Activated CD4-positive, alpha-beta T cell treated with anti-CD3 and anti-CD28 coated beads, Interleukin-2, amount 10 ng/mL, durations not matched to agents 24 days and 14 days (primary cell): ENCODE results near the gene WDR13. TPM values are rescaled to one million over a fixed set of nuclear protein-coding genes. Genes with fewer than 3 reads are reported as not detected.
"Not testable (repeated sequence)": the region's sequence is repeated elsewhere in the genome, so short reads cannot be mapped to it uniquely, and the experiment has no call there.

Source experiments
- DNase-seq: peaks from one replicate; pipeline ENCODE4 v3.0.0; 2022
- H3K27ac Mint-ChIP-seq: one replicate; pipeline ENCODE4 v1.8.0; 2022; ENCODE audit warnings: mild to moderate bottlenecking, mixed read lengths
- H3K27me3 Mint-ChIP-seq: one replicate; pipeline ENCODE4 v1.8.0; 2022; ENCODE audit warnings: mixed read lengths
- H3K36me3 Mint-ChIP-seq: one replicate; pipeline ENCODE4 v1.8.0; 2022; ENCODE audit warnings: low read depth, mild to moderate bottlenecking, mixed read lengths
- H3K4me1 Mint-ChIP-seq: one replicate; pipeline ENCODE4 v1.8.0; 2021; ENCODE audit warnings: mixed read lengths
- H3K4me3 Mint-ChIP-seq: one replicate; pipeline ENCODE4 v1.8.0; 2022; ENCODE audit warnings: mild to moderate bottlenecking, moderate library complexity, mixed read lengths
- H3K9me3 Mint-ChIP-seq: one replicate; pipeline ENCODE4 v1.8.0; 2021; ENCODE audit warnings: mixed read lengths
- intact Hi-C: fragments of 100-400 bp; cut with micrococcal nuclease; formaldehyde crosslinking; loops from one replicate; pipeline ENCODE4 v1.15.1; 2023
- total RNA-seq: library from RNA; stranded (reverse); gene quantifications from 2 replicates; pipeline ENCODE4 v1.2.3, GENCODE V29; 2022

The WDR13 gene
- total RNA-seq, 1 donor from 2014 or later = 44.9 TPM

GRCh38 chrX:48654746-48655145, 57.5 kb downstream of the WDR13 start:
- H3K27ac Mint-ChIP-seq, H3K4me3 Mint-ChIP-seq, H3K36me3 Mint-ChIP-seq, intact Hi-C loops, H3K27me3 Mint-ChIP-seq, H3K4me1 Mint-ChIP-seq, H3K9me3 Mint-ChIP-seq, DNase-seq: not testable (repeated sequence)

Other genes with a start within 250 kb of the WDR13 start
- not detected in 2 replicates for gene SSX3, start 240.8 kb upstream of the WDR13 start, total RNA-seq
- gene SSX4, start 214.0 kb upstream of the WDR13 start, total RNA-seq = not detected in 2 replicates
- gene SSX4B, start 185.5 kb upstream of the WDR13 start, total RNA-seq = not detected in 2 replicates
- 195 and 210 TPM in 2 replicates for gene SLC38A5, start 127.2 kb upstream of the WDR13 start, total RNA-seq
- 95.6 and 101 TPM in 2 replicates for gene FTSJ1, start 121.3 kb upstream of the WDR13 start, total RNA-seq
- gene PORCN, start 88.5 kb upstream of the WDR13 start, total RNA-seq = 11.5 and 12.9 TPM in 2 replicates
- gene EBP, start 75.7 kb upstream of the WDR13 start, total RNA-seq = 159 and 163 TPM in 2 replicates
- gene TBC1D25, start 57.8 kb upstream of the WDR13 start, total RNA-seq = 14.0 and 15.9 TPM in 2 replicates
- gene RBM3, start 23.0 kb upstream of the WDR13 start, total RNA-seq = 317 and 318 TPM in 2 replicates
- gene WAS, start 86.3 kb downstream of the WDR13 start, total RNA-seq = 99.0 and 104 TPM in 2 replicates
- 27.6 and 32.2 TPM in 2 replicates for gene SUV39H1, start 99.2 kb downstream of the WDR13 start, total RNA-seq
- not detected in 2 replicates for gene GLOD5, start 164.3 kb downstream of the WDR13 start, total RNA-seq
- gene GATA1, start 189.1 kb downstream of the WDR13 start, total RNA-seq = not detected in 2 replicates
- 50.6 and 55.2 TPM in 2 replicates for gene HDAC6, start 204.6 kb downstream of the WDR13 start, total RNA-seq
- gene ERAS, start 229.0 kb downstream of the WDR13 start, total RNA-seq = not detected in 2 replicates
- 0.33 TPM in 1 of 2 replicates, not detected in the other for gene PCSK1N, start 238.1 kb downstream of the WDR13 start, total RNA-seq